ENCODE measurements around the gene GFOD2.

Gene GFOD2

GRCh38 chr16:67672306-67672705 lies 46.8 kb downstream of the GFOD2 start:
- DNase-seq (ENCODE audit: low read depth): no peak

- DNase-seq (ENCODE audit: low read depth): no peak
Measured at GRCh38 chr16:67669499-67670101, 49.5 kb downstream of the GFOD2 start.

- no peak for DNase-seq (ENCODE audit: low read depth)
Measured at GRCh38 chr16:67668495-67669157, 50.5 kb downstream of the GFOD2 start.

- peak; percentile 58 for DNase-seq (ENCODE audit: low read depth)
Measured at GRCh38 chr16:67667817-67668494, 51.2 kb downstream of the GFOD2 start.

GRCh38 chr16:67667453-67667816 lies 51.7 kb downstream of the GFOD2 start:
- DNase-seq (ENCODE audit: low read depth): no peak

- DNase-seq (ENCODE audit: low read depth): peak; percentile 73
Measured at GRCh38 chr16:67666559-67667452, 52.3 kb downstream of the GFOD2 start, which contains the start of the genes C16orf86 and ENKD1. Gene C16orf86 (plus strand): TSS chr16:67666814. CDS start chr16:67666971, 157 bp downstream. Gene ENKD1 (minus strand): TSS chr16:67666750. CDS start chr16:67666442, 308 bp downstream.

- no peak for DNase-seq (ENCODE audit: low read depth)
Measured at GRCh38 chr16:67666032-67666551, 53.0 kb downstream of the GFOD2 start.

GRCh38 chr16:67665598-67665997 lies 53.5 kb downstream of the GFOD2 start:
- no peak for DNase-seq (ENCODE audit: low read depth)

GRCh38 chr16:67664871-67665270 lies 54.2 kb downstream of the GFOD2 start:
- DNase-seq (ENCODE audit: low read depth): no peak

GRCh38 chr16:67664258-67664657 lies 54.9 kb downstream of the GFOD2 start:
- no peak for DNase-seq (ENCODE audit: low read depth)

GRCh38 chr16:67663877-67664222 lies 55.3 kb downstream of the GFOD2 start:
- no peak for DNase-seq (ENCODE audit: low read depth)

GRCh38 chr16:67663151-67663876 lies 55.8 kb downstream of the GFOD2 start:
- DNase-seq (ENCODE audit: low read depth): no peak

- DNase-seq (ENCODE audit: low read depth): no peak
Measured at GRCh38 chr16:67662653-67663010, 56.5 kb downstream of the GFOD2 start.

GRCh38 chr16:67661886-67662652 lies 57.0 kb downstream of the GFOD2 start:
- DNase-seq (ENCODE audit: low read depth): no peak

- no peak for DNase-seq (ENCODE audit: low read depth)
Measured at GRCh38 chr16:67661101-67661761, 57.9 kb downstream of the GFOD2 start.

GRCh38 chr16:67660564-67661028 lies 58.5 kb downstream of the GFOD2 start, which contains the start of gene PARD6A:
Gene PARD6A (plus strand): TSS chr16:67660960. CDS start chr16:67661039, 79 bp downstream.
- DNase-seq (ENCODE audit: low read depth): peak; percentile 91

- DNase-seq (ENCODE audit: low read depth): peak; percentile 88
Measured at GRCh38 chr16:67659675-67660563, 59.2 kb downstream of the GFOD2 start, which contains the start of gene ACD. Gene ACD (minus strand): TSS chr16:67660260. CDS start chr16:67660220, 40 bp downstream.

- no peak for DNase-seq (ENCODE audit: low read depth)
Measured at GRCh38 chr16:67658849-67659674, 60.1 kb downstream of the GFOD2 start.

All from stimulated activated CD8-positive, alpha-beta memory T cell treated with anti-CD3 and anti-CD28 coated beads, Interleukin-4, amount 100 ng/mL, for 24 hours (primary cell).